ENCODE data around the gene TBCD. TPM values are rescaled to one million over a fixed set of nuclear protein-coding genes. Genes with fewer than 3 reads are reported as not detected.

TBCD gene
- total RNA-seq, 1 experiment from 2014 or later = 129 TPM

GRCh38 chr17:82807562-82807961, 55.7 kb downstream of the TBCD start:
- no peak overlapping the region for H3K4ac ChIP-seq (ENCODE audit: low read depth, low read length)
- Mint-ChIP-seq H3K4me1 (peaks cover 4 to 8% of the 10 kb centered on the region in 2 experiments; a peak in 3 of 4 replicates), H3K36me3 (ENCODE audit: insufficient read depth in 1 of 3, low read depth in 3 of 3) (peaks cover 12 to 58% (median 57%) of the 10 kb centered on the region in 3 experiments; a peak in 6 of 7 replicates), H3K9me3 (peaks cover 0 to 2% of the 10 kb centered on the region in 2 experiments; a peak in 2 of 5 replicates), H3K27ac (peak overlapping the region in 2 of 3 experiments; percentile 52 to 53; a peak in 1 of 7 replicates), H3K27me3 (ENCODE audit: low read depth) (no peaks in the 10 kb centered on the region), H3K4me3 (no peak overlapping the region)
- H3K9me3 ChIP-seq (ENCODE audit: control insufficient read depth, low read depth, low read length) = no peaks in the 10 kb centered on the region
- no peak overlapping the region for H2AK5ac ChIP-seq (ENCODE audit: insufficient read length, low read length)
- no peak overlapping the region for H3K23ac ChIP-seq (ENCODE audit: insufficient read length, low read depth, low read length)
- no peak overlapping the region for H3K4me2 ChIP-seq (ENCODE audit: insufficient read depth, insufficient read length, low read length)
- no peak overlapping the region for H2BK20ac ChIP-seq (ENCODE audit: low read depth, low read length, poor library complexity, severe bottlenecking)
- H3K27me3 ChIP-seq (ENCODE audit: insufficient read depth, low read length) = no peaks in the 10 kb centered on the region
- H3K9ac ChIP-seq (ENCODE audit: extremely low read depth, insufficient read length, low read length) = no peak overlapping the region
- no peak overlapping the region for H3K14ac ChIP-seq (ENCODE audit: insufficient read depth, low read length)
- DNase-seq = no peak
- no peak overlapping the region for H4K91ac ChIP-seq (ENCODE audit: insufficient read length, low read depth, low read length)
- H2BK120ac ChIP-seq (ENCODE audit: low read depth, low read length, poor library complexity, severe bottlenecking) = no peak overlapping the region
- H3K79me1 ChIP-seq (ENCODE audit: insufficient read depth, low read depth, low read length, poor library complexity, severe bottlenecking) = no peaks in the 10 kb centered on the region
- H3T11ph ChIP-seq (ENCODE audit: low read length) = no peak overlapping the region
- H3K79me2 ChIP-seq (ENCODE audit: insufficient read depth, low read length) = 0 out of 2 replicates have a peak, but pooled peaks cover 1% of the 10 kb centered on the region
- no peak overlapping the region for H3K27ac ChIP-seq (ENCODE audit: insufficient read length, low read depth, low read length)
- no peaks in the 10 kb centered on the region for H3K4me1 ChIP-seq (ENCODE audit: insufficient read depth, low read length)
- no peak overlapping the region for H2BK15ac ChIP-seq (ENCODE audit: low read depth, low read length)
- WGBS (ENCODE audit: extremely low coverage, insufficient read length, low lambda C conversion rate) = no CpG with 5 or more reads among the region's 21 CpGs
- no peak overlapping the region for H3K18ac ChIP-seq (ENCODE audit: insufficient read length, low read depth, low read length)
- TF ChIP-seq, protein P1, sequence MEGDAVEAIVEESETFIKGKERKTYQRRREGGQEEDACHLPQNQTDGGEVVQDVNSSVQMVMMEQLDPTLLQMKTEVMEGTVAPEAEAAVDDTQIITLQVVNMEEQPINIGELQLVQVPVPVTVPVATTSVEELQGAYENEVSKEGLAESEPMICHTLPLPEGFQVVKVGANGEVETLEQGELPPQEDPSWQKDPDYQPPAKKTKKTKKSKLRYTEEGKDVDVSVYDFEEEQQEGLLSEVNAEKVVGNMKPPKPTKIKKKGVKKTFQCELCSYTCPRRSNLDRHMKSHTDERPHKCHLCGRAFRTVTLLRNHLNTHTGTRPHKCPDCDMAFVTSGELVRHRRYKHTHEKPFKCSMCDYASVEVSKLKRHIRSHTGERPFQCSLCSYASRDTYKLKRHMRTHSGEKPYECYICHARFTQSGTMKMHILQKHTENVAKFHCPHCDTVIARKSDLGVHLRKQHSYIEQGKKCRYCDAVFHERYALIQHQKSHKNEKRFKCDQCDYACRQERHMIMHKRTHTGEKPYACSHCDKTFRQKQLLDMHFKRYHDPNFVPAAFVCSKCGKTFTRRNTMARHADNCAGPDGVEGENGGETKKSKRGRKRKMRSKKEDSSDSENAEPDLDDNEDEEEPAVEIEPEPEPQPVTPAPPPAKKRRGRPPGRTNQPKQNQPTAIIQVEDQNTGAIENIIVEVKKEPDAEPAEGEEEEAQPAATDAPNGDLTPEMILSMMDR (conservative IDR thresholded peaks at IDR 0.05) = no peak
- H3K23me2 ChIP-seq (ENCODE audit: insufficient read length, low read depth, low read length, poor library complexity, severe bottlenecking) = no peaks in the 10 kb centered on the region
- no peaks in the 10 kb centered on the region for H4K20me1 ChIP-seq (ENCODE audit: control insufficient read depth, insufficient read depth, insufficient read length)
- no peak overlapping the region for H4K5ac ChIP-seq (ENCODE audit: insufficient read length, low read depth, low read length)
- no peak overlapping the region for H4K8ac ChIP-seq (replicated peaks; ENCODE audit: insufficient read length, low read depth, low read length)
- H2BK5ac ChIP-seq (ENCODE audit: insufficient read length, low read length) = no peak overlapping the region
- no peak overlapping the region for H2BK12ac ChIP-seq (ENCODE audit: insufficient read length, low read depth, low read length)
- H2AFZ ChIP-seq (ENCODE audit: low read length) = no peak overlapping the region
- no peak overlapping the region for H3K56ac ChIP-seq (ENCODE audit: insufficient read length, low read depth, low read length)
